Tibial nerve (tissue), 4 donors: ENCODE results near the gene SPAG9. TPM values are rescaled to one million over a fixed set of nuclear protein-coding genes. Genes with fewer than 3 reads are reported as not detected.

Source experiments
- DNase-seq, 2 donors: peaks; one replicate each; pipeline ENCODE4 v3.0.0-alpha.2; 2019; ENCODE audit warnings: low spot score in 2 of 2
- H3K27ac ChIP-seq, 4 donors: fragments of 200-600 bp; sonication (generic) in 3 of 4; one replicate each; pipeline ENCODE4 v1.5.1; 2017 to 2019; ENCODE audit warnings: mild to moderate bottlenecking in 1 of 4
- H3K27me3 ChIP-seq, 2 donors: fragments of 200-600 bp; sonication (generic) in 1 of 2; one replicate each; pipeline versions ENCODE4 v1.5.1 to v1.6.0; 2017 to 2019
- H3K36me3 ChIP-seq, 3 donors: fragments of 200-600 bp; sonication (generic); one replicate each; pipeline ENCODE4 v1.5.1; 2018 to 2019
- H3K4me1 ChIP-seq, 4 donors: fragments of 200-600 bp; sonication (generic) in 3 of 4; one replicate each; pipeline ENCODE4 v1.5.1; 2017 to 2019
- H3K4me3 ChIP-seq, 4 donors: fragments of 200-600 bp; sonication (generic) in 3 of 4; one replicate each; pipeline ENCODE4 v1.5.1; 2017 to 2019; ENCODE audit warnings: mild to moderate bottlenecking in 1 of 4, moderate library complexity in 1 of 4
- H3K9me3 ChIP-seq, 4 donors: fragments of 200-600 bp; sonication (generic) in 3 of 4; one replicate each; pipeline ENCODE4 v1.5.1; 2017 to 2019
- EP300 ChIP-seq, 2 donors: sonication (generic); formaldehyde crosslinking; IDR thresholded peaks; one replicate each; pipeline ENCODE4 v1.6.1; 2017; ENCODE audit warnings: antibody characterized with exemption in 2 of 2, mild to moderate bottlenecking in 1 of 2
- POLR2A ChIP-seq, 2 donors: fragments of 450-650 bp; IDR thresholded peaks; one replicate each; pipeline ENCODE4 v1.6.1; 2017; ENCODE audit warnings: antibody characterized with exemption in 2 of 2, mild to moderate bottlenecking in 2 of 2, moderate library complexity in 2 of 2
- WGBS, 2 donors: methylation state at CpG; one replicate each; pipeline ENCODE4 v1.1.5; 2018; 5-methylcytosine and 5-hydroxymethylcytosine counted together
- total RNA-seq, 4 donors: library from RNA; depleted of rRNA; stranded (reverse); fragments of >200 nt; gene quantifications; one replicate each; pipeline ENCODE4 v1.1.0, GENCODE V29; 2016
- TF ChIP-seq, protein P1 (sequence below), 5 experiments: fragments of 200-600 bp in 3 of 5; fragments of 450-650 bp in 2 of 5; sonication (generic) in 3 of 5; IDR thresholded peaks; one replicate each; pipeline ENCODE4 v1.5.1; 2016 to 2019; ENCODE audit warnings: antibody characterized with exemption in 5 of 5, mild to moderate bottlenecking in 3 of 5, moderate library complexity in 2 of 5

SPAG9 gene
- total RNA-seq, 4 donors from 2014 or later: 145 to 199 (median 165) TPM

DNA sequence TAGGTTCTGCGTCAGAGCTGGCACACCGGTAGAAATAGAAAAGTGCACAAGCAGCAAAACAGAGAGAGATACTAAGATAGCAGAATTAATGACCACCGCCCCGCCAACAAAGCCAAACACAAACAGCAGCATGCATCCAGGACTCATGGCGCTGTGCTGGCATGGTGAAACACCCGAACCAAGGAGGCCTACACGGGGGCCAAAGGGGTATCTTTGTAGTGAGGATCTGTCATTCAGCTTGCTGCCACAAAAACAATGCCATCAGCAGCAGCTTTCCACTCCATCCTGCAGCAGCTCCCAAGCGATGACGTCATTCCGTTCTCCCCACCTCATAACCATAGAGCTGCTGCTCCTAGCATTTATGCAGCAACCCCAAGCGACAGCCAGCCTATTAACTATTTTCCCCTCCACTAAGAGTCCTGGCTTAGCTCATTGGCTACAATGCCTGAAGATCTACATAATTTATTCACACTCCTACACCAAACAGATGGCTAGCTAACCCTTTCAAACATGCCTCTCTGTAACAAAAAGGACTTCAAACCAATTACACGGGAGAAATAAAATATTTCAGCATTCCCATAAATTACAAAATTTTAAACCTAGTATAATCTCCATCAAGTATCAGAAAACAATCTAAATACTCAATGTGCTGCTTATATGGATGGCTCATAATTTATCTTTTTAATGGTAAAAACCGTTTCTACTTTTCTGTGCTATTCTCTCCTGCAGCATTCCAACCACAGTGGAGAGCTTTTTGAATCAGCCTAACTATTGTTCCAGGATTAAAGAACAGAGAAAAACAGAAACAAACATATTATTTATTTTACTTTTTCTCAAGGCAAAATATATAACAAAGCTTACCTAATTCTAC is 73.9 kb downstream of the SPAG9 start:
- no peaks in the 10 kb centered on the region for H3K9me3 ChIP-seq
- TF ChIP-seq POLR2A (IDR thresholded peaks at IDR 0.05): peak; percentile 32 to 88
- peak; percentile 44 to 95 for TF ChIP-seq EP300 (IDR thresholded peaks at IDR 0.05)
- TF ChIP-seq, protein P1, sequence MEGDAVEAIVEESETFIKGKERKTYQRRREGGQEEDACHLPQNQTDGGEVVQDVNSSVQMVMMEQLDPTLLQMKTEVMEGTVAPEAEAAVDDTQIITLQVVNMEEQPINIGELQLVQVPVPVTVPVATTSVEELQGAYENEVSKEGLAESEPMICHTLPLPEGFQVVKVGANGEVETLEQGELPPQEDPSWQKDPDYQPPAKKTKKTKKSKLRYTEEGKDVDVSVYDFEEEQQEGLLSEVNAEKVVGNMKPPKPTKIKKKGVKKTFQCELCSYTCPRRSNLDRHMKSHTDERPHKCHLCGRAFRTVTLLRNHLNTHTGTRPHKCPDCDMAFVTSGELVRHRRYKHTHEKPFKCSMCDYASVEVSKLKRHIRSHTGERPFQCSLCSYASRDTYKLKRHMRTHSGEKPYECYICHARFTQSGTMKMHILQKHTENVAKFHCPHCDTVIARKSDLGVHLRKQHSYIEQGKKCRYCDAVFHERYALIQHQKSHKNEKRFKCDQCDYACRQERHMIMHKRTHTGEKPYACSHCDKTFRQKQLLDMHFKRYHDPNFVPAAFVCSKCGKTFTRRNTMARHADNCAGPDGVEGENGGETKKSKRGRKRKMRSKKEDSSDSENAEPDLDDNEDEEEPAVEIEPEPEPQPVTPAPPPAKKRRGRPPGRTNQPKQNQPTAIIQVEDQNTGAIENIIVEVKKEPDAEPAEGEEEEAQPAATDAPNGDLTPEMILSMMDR (IDR thresholded peaks at IDR 0.05): peak in 1 of 5 experiments; percentile 22
- WGBS, 2 donors: 19 to 26% methylated on average over 13 of the region's 13 CpGs
- H3K27me3 ChIP-seq: no peaks in the 10 kb centered on the region
- H3K27ac ChIP-seq: peak overlapping the region; percentile 55 to 86 (median 74)
- peak; percentile 63 to 70 for DNase-seq
- H3K4me1 ChIP-seq: peaks cover 0 to 74% (median 14%) of the 10 kb centered on the region in 4 donors
- H3K4me3 ChIP-seq: peak overlapping the region; percentile 23 to 51 (median 31)
- no peaks in the 10 kb centered on the region for H3K36me3 ChIP-seq

DNA sequence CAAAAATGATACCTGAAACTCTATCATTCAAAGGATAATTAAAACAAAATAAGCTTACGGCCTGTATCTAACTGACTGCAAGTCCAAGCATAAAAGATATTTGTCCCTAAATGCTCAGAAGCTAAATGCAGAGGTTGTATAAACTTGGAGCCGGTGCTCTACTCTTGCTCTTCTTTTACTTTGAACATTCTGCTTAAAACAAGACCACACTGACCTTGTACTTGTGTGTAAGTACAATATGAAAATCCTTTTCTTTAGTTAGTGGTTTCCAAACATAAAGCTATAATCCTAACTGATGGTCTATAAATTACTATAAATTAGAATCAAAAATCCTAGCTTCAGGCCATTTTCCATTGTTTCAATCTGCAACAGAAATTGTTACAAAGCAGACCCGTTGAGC is 74.6 kb downstream of the SPAG9 start:
- peak overlapping the region; percentile 23 to 51 (median 31) for H3K4me3 ChIP-seq
- H3K27ac ChIP-seq: peak overlapping the region; percentile 55 to 86 (median 74)
- TF ChIP-seq, protein P1 (IDR thresholded peaks at IDR 0.05): no peak
- TF ChIP-seq EP300 (IDR thresholded peaks at IDR 0.05): no peak
- no peak for TF ChIP-seq POLR2A (IDR thresholded peaks at IDR 0.05)
- WGBS, 2 donors: 22 to 31% methylated on average over 3 of the region's 3 CpGs
- peaks cover 0 to 80% (median 14%) of the 10 kb centered on the region in 4 donors for H3K4me1 ChIP-seq
- H3K27me3 ChIP-seq: no peaks in the 10 kb centered on the region
- no peaks in the 10 kb centered on the region for H3K9me3 ChIP-seq
- no peaks in the 10 kb centered on the region for H3K36me3 ChIP-seq
- DNase-seq: no peak

DNA sequence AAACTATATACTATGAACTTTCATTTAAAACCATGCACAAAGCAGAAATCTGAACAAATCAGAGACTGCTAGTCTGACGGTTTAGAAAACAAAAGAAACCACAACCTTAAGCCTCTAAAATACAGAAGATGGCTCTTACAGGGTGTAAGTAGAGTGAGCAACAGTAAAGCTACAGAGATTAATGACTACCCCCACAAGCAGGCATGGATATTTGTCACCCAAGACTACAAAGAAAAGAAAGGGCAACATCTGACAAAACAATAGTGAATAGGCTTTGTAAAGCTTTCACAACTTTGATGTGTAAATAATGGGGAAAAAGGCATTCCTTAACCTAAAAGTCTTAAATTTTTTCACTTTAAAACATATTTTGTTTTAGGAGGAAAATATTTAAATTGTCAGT is 75.0 kb downstream of the SPAG9 start:
- TF ChIP-seq, protein P1 (IDR thresholded peaks at IDR 0.05): no peak
- TF ChIP-seq EP300 (IDR thresholded peaks at IDR 0.05): no peak
- no peak for TF ChIP-seq POLR2A (IDR thresholded peaks at IDR 0.05)
- Histone ChIP-seq H3K9me3 (no peaks in the 10 kb centered on the region), H3K4me1 (peaks cover 0 to 80% (median 14%) of the 10 kb centered on the region in 4 donors), H3K36me3 (no peaks in the 10 kb centered on the region), H3K27ac (peak overlapping the region; percentile 55 to 86 (median 74)), H3K27me3 (no peaks in the 10 kb centered on the region), H3K4me3 (peak overlapping the region in 1 of 4 donors; percentile 51)
- no peak for DNase-seq
- 26 to 33% methylated on average over 1 of the region's 1 CpG for WGBS, 2 donors

DNA sequence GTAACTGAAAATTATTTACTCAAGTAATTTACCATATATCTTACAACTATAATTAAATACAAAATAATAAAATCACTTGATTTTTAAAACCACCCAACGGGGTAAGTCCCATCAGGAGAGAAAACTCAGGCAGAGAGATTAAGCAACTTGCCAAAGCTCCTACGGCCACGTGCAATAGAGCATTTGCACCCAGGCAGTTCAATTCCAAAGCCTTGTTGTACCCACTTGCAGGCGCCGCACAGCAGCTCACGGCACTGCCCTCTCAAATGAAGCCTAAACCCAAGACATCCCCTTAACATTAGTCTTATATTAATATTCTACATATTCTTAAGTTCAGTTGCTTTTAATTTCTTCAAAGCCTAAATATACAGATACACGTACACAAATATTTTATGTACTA is 75.7 kb downstream of the SPAG9 start:
- Histone ChIP-seq H3K27ac (peak overlapping the region in 2 of 4 donors; percentile 85 to 86), H3K36me3 (no peaks in the 10 kb centered on the region), H3K4me3 (peak overlapping the region in 1 of 4 donors; percentile 14), H3K4me1 (peaks cover 0 to 77% (median 12%) of the 10 kb centered on the region in 4 donors), H3K27me3 (no peaks in the 10 kb centered on the region), H3K9me3 (no peaks in the 10 kb centered on the region)
- no peak for DNase-seq
- TF ChIP-seq EP300 (IDR thresholded peaks at IDR 0.05): peak in 1 of 2 donors; percentile 10
- TF ChIP-seq, protein P1 (IDR thresholded peaks at IDR 0.05): no peak
- whole genome bisulfite sequencing, 2 donors: 40 to 47% methylated on average over 7 of the region's 7 CpGs

DNA sequence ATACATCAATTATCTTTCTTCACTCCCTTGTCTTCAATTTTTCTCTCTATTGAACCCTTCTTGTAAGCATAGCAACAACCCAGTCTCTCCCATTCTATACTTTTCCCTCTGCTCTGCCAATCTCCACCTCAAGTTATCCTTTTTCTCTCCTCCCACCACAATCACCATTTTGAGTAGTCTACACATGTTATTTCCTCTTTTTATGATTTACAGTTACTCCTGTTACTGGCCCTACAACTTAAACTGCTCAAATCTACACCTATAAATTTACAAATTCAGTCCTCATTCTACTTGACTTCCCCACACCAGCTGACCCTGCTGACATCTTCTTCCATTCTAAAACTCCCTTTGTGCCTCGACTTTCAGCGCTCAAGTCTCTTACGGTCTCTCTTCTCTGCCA is 84.6 kb downstream of the SPAG9 start:
- DNase-seq: no peak
- Histone ChIP-seq H3K4me1 (peaks cover 0 to 22% (median 3%) of the 10 kb centered on the region in 4 donors), H3K36me3 (peaks cover 0 to 8% (median 0%) of the 10 kb centered on the region in 3 donors), H3K9me3 (no peaks in the 10 kb centered on the region), H3K27ac (peak overlapping the region in 3 of 4 donors; percentile 64 to 72 (median 70)), H3K4me3 (no peak overlapping the region), H3K27me3 (no peaks in the 10 kb centered on the region)
- WGBS, 2 donors: 83 to 88% methylated on average over 3 of the region's 3 CpGs
- no peak for TF ChIP-seq EP300 (IDR thresholded peaks at IDR 0.05)
- no peak for TF ChIP-seq POLR2A (IDR thresholded peaks at IDR 0.05)
- TF ChIP-seq, protein P1 (IDR thresholded peaks at IDR 0.05): no peak
